Measurements from ENCODE around the gene C2CD3. TPM values are rescaled to one million over a fixed set of nuclear protein-coding genes. Genes with fewer than 3 reads are reported as not detected.
"Not testable (repeated sequence)": the region's sequence is repeated elsewhere in the genome, so short reads cannot be mapped to it uniquely, and the experiment has no call there.

C2CD3 gene
- total RNA-seq, 2 donors from 2014 or later = 14.5 to 16.9 TPM

GRCh38 chr11:73998846-73999575 is 171.8 kb downstream of the C2CD3 start:
- intact Hi-C loops (cut with DNase I) = loop anchor here in 1 of 2 donors (5.0 kb wide), 1 partner anchor 1198 kb away; no protein-coding TSS in a partner anchor
- peak; percentile 20 for DNase-seq (ENCODE audit: low spot score)

GRCh38 chr11:73997120-73997770 is 173.6 kb downstream of the C2CD3 start:
- peak; percentile 36 for DNase-seq (ENCODE audit: low spot score)
- intact Hi-C loops (cut with DNase I) = loop anchor here in 1 of 2 donors (5.0 kb wide), 1 partner anchor 1200 kb away; no protein-coding TSS in a partner anchor

GRCh38 chr11:73996161-73996747 is 174.5 kb downstream of the C2CD3 start:
- DNase-seq (ENCODE audit: low spot score) = peak; percentile 13

GRCh38 chr11:73995731-73996130 is 175.1 kb downstream of the C2CD3 start:
- no peak for DNase-seq (ENCODE audit: low spot score)
- intact Hi-C loops (cut with DNase I) = loop anchor here in 1 of 2 donors (5.0 kb wide), 1 partner anchor 1202 kb away; no protein-coding TSS in a partner anchor

More at GRCh38 chr11:73996161-73996747, 174.5 kb downstream of the C2CD3 start:
- intact Hi-C loops (cut with DNase I) = loop anchor here in 1 of 2 donors (5.0 kb wide), 1 partner anchor 1201 kb away; no protein-coding TSS in a partner anchor

- no peak for DNase-seq (ENCODE audit: low spot score)
- intact Hi-C loops (cut with DNase I) = loop anchor here in 1 of 2 donors (5.0 kb wide), 1 partner anchor 1202 kb away; no protein-coding TSS in a partner anchor
Measured at GRCh38 chr11:73995247-73995646, 175.6 kb downstream of the C2CD3 start.

GRCh38 chr11:73991471-73992006 is 179.3 kb downstream of the C2CD3 start:
- peak; percentile 23 for DNase-seq (ENCODE audit: low spot score)
- intact Hi-C loops (cut with DNase I) = no loop called here

GRCh38 chr11:73990730-73991129 is 180.1 kb downstream of the C2CD3 start:
- no peak for DNase-seq (ENCODE audit: low spot score)
- intact Hi-C loops (cut with DNase I) = no loop called here

- DNase-seq (ENCODE audit: low spot score) = no peak
- intact Hi-C loops (cut with DNase I) = no loop called here
Measured at GRCh38 chr11:73989156-73989555, 181.6 kb downstream of the C2CD3 start.

GRCh38 chr11:73988227-73988626 is 182.6 kb downstream of the C2CD3 start:
- intact Hi-C loops (cut with DNase I) = no loop called here
- peak; percentile 17 for DNase-seq (ENCODE audit: low spot score)

GRCh38 chr11:73985661-73986060 is 185.1 kb downstream of the C2CD3 start:
- intact Hi-C loops (cut with DNase I); DNase-seq (ENCODE audit: low spot score): not testable (repeated sequence)

- peak; percentile 31 for DNase-seq (ENCODE audit: low spot score)
- intact Hi-C loops (cut with DNase I) = loop anchor here in 1 of 2 donors (5.0 kb wide), 1 partner anchor 33 kb away; no protein-coding TSS in a partner anchor
Measured at GRCh38 chr11:73983741-73984538, 186.9 kb downstream of the C2CD3 start.

GRCh38 chr11:73982990-73983740 is 187.6 kb downstream of the C2CD3 start:
- DNase-seq (ENCODE audit: low spot score) = peak; percentile 98
- intact Hi-C loops (cut with DNase I) = loop anchor here in 1 of 2 donors (5.0 kb wide), 1 partner anchor 34 kb away; no protein-coding TSS in a partner anchor

- DNase-seq (ENCODE audit: low spot score) = peak; percentile 95
- intact Hi-C loops (cut with DNase I) = loop anchor here in 1 of 2 donors (5.0 kb wide), 1 partner anchor 35 kb away; no protein-coding TSS in a partner anchor
Measured at GRCh38 chr11:73982595-73982989, 188.2 kb downstream of the C2CD3 start, which contains the start of gene UCP2. TSS of gene UCP2 (minus strand) at chr11:73982843. CDS start at chr11:73978378, 4,465 bp downstream.

- intact Hi-C loops (cut with DNase I) = loop anchor here in 1 of 2 donors (5.0 kb wide), 1 partner anchor 36 kb away; no protein-coding TSS in a partner anchor
- DNase-seq (ENCODE audit: low spot score) = peak; percentile 32
Measured at GRCh38 chr11:73981051-73981805, 189.6 kb downstream of the C2CD3 start.

GRCh38 chr11:73980001-73980961 is 190.5 kb downstream of the C2CD3 start:
- intact Hi-C loops (cut with DNase I) = loop anchor here in 1 of 2 donors (5.0 kb wide), 1 partner anchor 37 kb away; no protein-coding TSS in a partner anchor
- DNase-seq (ENCODE audit: low spot score) = peak; percentile 84

- intact Hi-C loops (cut with DNase I) = no loop called here
- peak; percentile 18 for DNase-seq (ENCODE audit: low spot score)
Measured at GRCh38 chr11:73978576-73979086, 192.2 kb downstream of the C2CD3 start.
